ENCODE measurements around the gene ZNF611.
"Not testable (repeated sequence)": the region's sequence is repeated elsewhere in the genome, so short reads cannot be mapped to it uniquely, and the experiment has no call there.

ZNF611 gene

GRCh38 chr19:52681216-52681615 is 53.6 kb downstream of the ZNF611 start:
- DNase-seq (ENCODE audit: low read depth in 2 of 2), result not testable (repeated sequence)

DNA sequence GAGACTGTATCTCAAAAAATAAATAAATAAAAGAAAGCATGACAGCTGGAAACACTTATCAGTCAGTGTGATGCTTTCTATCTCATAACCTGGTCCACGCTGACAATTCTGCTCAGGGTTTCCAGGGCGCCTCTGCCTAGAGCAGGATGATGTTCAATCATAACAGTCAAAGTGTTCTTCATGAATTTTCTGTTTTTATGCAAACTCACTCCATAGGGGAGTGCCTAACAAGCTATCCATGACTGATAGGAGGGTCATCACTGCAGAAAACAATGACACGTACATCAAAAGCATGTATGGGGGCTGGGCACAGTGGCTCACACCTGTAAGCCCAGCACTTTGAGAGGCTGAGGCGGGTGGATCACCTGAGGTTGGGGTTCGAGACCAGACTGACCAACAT is 55.2 kb downstream of the ZNF611 start:
- DNase-seq (ENCODE audit: low read depth in 2 of 2), result no peak

GRCh38 chr19:52675239-52675638 is 59.6 kb downstream of the ZNF611 start:
- not testable (repeated sequence) for DNase-seq (ENCODE audit: low read depth in 2 of 2)

GRCh38 chr19:52673014-52673413 is 61.8 kb downstream of the ZNF611 start:
- DNase-seq (ENCODE audit: low read depth in 2 of 2), result no peak

GRCh38 chr19:52670046-52670445 is 64.8 kb downstream of the ZNF611 start:
- no peak for DNase-seq (ENCODE audit: low read depth in 2 of 2)

DNA sequence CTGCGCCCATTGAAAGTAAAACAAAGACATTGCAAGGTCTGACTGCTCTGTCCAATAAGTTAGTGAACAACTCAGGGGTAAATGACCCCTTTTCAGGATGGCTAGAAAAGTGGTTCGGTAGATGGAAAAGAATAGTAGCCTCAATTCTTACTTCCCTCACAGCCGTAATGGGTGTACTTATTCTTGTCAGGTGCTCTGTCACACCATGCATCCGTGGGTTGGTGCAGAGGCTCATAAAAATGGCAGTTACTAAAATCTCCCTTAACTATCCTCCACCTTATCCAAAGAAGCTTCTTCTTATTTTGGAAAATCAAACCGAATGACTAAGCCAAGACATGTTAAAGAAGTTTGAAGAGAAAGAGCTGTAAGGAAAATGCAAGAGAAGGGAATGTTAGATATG is 65.3 kb downstream of the ZNF611 start:
- no peak for DNase-seq (ENCODE audit: low read depth in 2 of 2)

DNA sequence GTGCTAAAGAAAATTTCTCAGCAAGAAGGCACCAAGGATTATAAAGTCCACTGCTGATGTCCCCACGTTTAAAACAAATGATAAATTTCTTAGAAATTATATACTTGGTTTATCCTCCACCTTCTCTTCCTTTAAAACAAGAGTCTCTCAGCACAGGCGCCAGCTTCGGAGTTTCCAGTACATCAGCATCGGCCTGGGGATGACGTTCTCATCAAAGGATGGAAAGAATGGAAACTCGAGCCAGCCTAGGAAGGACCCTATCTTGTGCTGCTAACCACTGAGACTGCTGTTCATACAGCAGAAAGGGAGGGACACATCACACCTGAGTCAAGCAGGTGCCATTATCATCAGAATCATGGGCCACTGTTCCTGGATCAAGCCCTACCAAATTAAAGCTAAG is 66.9 kb downstream of the ZNF611 start:
- no peak for DNase-seq (ENCODE audit: low read depth in 2 of 2)

DNA sequence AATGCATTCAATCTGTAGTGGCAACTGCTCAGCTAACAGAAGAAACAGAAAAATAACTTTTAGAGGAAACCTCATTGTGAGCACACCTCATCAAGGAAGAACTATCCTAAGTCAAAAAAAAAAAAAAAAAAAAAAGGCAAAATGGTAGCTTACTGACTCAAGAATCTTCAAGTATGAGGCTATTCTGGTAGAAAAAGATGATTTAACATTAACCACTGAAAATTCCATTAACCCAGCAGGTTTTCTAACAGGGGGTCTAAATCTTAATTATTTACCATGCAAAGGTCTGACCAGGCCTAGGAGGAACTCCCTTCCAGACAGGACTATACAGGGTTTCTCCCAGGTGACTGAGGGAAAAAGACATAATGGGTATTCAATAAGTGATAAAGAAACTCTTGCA is 68.3 kb downstream of the ZNF611 start:
- no peak for DNase-seq (ENCODE audit: low read depth in 2 of 2)

DNA sequence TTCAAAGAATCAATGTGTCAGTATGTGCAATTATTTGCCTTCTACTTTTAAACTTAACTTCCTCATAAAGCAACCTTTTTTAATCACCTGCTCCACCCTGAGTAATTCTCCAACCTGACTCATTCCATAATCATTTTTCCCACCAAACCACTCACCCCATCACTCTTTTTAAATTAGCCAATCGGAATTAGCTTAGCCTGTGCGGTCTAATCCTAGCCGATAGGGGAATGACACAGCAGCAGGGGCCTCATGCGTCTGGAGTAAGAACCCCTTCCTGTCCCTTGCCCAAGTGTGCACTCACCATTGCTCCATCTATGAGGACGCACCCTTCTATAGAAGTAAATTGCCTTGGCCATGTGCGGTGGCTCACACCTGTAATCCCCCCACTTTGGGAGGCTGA is 69.3 kb downstream of the ZNF611 start:
- DNase-seq (ENCODE audit: low read depth in 2 of 2), result no peak

DNA sequence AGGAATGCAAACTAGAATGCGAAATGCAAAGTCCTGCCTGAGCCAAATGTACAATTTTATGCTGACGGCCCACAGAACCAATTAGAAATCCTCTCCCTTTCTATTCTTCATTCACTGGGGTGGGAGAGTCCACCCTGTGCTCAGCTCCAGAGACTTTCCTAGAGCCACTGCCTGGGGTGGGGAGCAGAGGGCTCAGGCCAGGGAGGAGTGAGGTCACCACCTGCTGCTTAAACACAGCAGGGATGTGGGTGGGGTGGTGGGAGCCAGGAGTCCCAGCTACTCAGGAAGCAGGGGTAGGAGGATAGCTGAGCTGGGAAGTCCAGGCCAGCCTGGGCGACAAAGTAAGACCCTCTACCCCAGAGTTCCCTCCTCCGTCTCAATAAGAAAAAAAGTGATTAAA is 69.8 kb downstream of the ZNF611 start:
- no peak for DNase-seq (ENCODE audit: low read depth in 2 of 2)

DNA sequence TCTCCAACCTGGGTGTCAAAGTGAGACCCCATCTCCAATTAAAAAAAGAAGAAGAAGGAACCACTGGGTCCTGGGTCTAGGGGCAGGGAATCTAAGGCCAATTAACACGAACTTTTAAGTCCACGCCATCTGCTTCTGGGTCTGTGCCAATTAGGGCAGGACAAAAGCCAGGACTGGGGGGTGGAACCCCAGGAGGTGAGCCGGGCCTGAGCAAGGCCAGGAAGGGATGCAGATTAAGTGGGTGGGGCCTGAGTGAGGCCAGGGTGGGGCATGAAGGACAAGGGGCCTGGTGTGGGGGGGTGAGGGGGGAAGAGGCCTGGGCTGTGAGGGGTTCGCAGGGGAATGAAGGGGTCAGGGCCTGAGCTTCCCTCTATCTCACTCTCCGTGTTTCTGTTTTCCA is 70.4 kb downstream of the ZNF611 start:
- DNase-seq (ENCODE audit: low read depth in 2 of 2), result no peak

DNA sequence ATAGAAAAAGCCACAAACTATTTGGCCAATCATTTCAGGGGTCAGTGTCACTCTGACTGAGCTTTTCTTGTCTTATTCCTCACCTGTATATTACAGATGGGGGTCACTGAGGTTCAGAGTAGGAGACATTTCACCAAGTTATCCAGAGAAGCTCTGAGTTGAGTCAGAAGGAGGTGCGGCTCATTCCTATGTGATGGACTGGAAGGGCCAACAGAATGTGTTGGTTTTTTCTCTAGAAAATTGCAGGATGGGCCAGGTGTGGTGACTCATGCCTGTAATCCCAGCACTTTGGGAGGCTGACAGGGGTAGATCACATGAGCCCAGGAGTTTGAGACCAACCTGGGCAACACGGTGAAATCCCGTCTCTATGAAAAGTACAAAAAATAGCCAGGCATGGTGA is 72.2 kb downstream of the ZNF611 start:
- DNase-seq (ENCODE audit: low read depth in 2 of 2), result no peak

- DNase-seq (ENCODE audit: low read depth in 2 of 2), result no peak
These were observed 73.9 kb downstream of the ZNF611 start for GRCh38 chr19:52660981-52661380.

DNA sequence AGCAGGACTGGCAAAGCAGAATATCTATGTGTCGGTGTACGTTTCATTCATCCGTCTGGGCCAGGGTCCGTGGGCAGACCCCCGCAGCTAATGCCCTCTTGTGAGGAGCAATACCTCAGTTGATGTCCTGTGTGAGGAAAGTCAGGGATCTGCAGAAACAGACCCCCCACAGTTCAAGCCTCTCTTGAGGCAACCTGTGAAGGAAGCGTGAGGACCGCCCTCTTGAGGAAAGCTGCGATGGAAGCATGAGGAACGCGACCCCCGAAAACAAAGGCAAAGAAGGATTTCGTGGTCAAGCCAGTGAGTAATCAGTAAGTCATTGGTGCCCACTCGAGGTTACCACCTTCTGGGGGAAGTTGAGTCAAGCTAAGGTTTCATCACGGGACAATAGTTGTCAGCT is 75.8 kb downstream of the ZNF611 start:
- no peak for DNase-seq (ENCODE audit: low read depth in 2 of 2)

- DNase-seq (ENCODE audit: low read depth in 2 of 2), result no peak
These were observed 76.2 kb downstream of the ZNF611 start for GRCh38 chr19:52658595-52658994.

GRCh38 chr19:52653161-52653560 is 81.7 kb downstream of the ZNF611 start:
- DNase-seq (ENCODE audit: low read depth in 2 of 2), result no peak
